ENCODE data around the gene AMOTL1. TPM values are rescaled to one million over a fixed set of nuclear protein-coding genes. Genes with fewer than 3 reads are reported as not detected.
A peak's percentile ranks its signal among the peaks of the same experiment; 100 is the strongest.

Gene AMOTL1, protein sequence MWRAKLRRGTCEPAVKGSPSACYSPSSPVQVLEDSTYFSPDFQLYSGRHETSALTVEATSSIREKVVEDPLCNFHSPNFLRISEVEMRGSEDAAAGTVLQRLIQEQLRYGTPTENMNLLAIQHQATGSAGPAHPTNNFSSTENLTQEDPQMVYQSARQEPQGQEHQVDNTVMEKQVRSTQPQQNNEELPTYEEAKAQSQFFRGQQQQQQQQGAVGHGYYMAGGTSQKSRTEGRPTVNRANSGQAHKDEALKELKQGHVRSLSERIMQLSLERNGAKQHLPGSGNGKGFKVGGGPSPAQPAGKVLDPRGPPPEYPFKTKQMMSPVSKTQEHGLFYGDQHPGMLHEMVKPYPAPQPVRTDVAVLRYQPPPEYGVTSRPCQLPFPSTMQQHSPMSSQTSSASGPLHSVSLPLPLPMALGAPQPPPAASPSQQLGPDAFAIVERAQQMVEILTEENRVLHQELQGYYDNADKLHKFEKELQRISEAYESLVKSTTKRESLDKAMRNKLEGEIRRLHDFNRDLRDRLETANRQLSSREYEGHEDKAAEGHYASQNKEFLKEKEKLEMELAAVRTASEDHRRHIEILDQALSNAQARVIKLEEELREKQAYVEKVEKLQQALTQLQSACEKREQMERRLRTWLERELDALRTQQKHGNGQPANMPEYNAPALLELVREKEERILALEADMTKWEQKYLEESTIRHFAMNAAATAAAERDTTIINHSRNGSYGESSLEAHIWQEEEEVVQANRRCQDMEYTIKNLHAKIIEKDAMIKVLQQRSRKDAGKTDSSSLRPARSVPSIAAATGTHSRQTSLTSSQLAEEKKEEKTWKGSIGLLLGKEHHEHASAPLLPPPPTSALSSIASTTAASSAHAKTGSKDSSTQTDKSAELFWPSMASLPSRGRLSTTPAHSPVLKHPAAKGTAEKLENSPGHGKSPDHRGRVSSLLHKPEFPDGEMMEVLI
- polyA plus RNA-seq, result 10 to 100 TPM in 1 of 4 donors, 1 to 10 TPM in 1, under 1 TPM in 2; 0.81 to 16.5 (median 3.7) TPM
- long read RNA-seq, donor 1, partial matches to known transcripts, result 11 of 11 reads
- long read RNA-seq, donor 1, other reads (novel, unspliced or antisense), result 0 of 11 reads
- long read RNA-seq, donor 2, result 0 reads
- long read RNA-seq, donor 3, result 0 reads
- long read RNA-seq, donor 4, result 0 reads
- long read RNA-seq, donor 5, result 0 reads
- long read RNA-seq, donor 6, result 0 reads
- long read RNA-seq, donor 7, result 0 reads
- long read RNA-seq, donor 8, result 0 reads
- long read RNA-seq, donor 9, result 0 reads
- long read RNA-seq, donor 10, full-length matches to known transcripts, result 2 of 2 reads
- long read RNA-seq, donor 10, partial matches to known transcripts, result 0 of 2 reads
- long read RNA-seq, donor 10, other reads (novel, unspliced or antisense), result 0 of 2 reads

- Histone ChIP-seq H3K27ac (ENCODE audit: low read depth in 1 of 3, low read length in 2 of 3) (peak within 1 kb of the TSS; percentile 21 to 93 (median 76)), H3K27me3 (ENCODE audit: control insufficient read depth in 3 of 3, insufficient read depth in 3 of 3, low read length in 3 of 3) (peaks cover 0 to 6% (median 0%) of the 10 kb centered on the region in 3 donors), H3K36me3 (ENCODE audit: control insufficient read depth in 3 of 3, insufficient read depth in 2 of 3, low read depth in 1 of 3, low read length in 3 of 3) (no peaks in the 10 kb centered on the region), H3K4me1 (ENCODE audit: control insufficient read depth in 3 of 3, insufficient read depth in 2 of 3, low read depth in 1 of 3, low read length in 2 of 3) (peaks cover 0 to 15% (median 4%) of the 10 kb centered on the region in 3 donors), H3K4me3 (ENCODE audit: low read depth in 1 of 3, low read length in 3 of 3) (peak within 1 kb of the TSS; percentile 62 to 89 (median 62)), H3K9me3 (ENCODE audit: control insufficient read depth in 2 of 2, insufficient read depth in 1 of 2, low read depth in 1 of 2, low read length in 1 of 2) (no peaks in the 10 kb centered on the region)
- WGBS, 3 donors, result 2 to 4% (median 3%) methylated on average over 54 to 57 of the region's 57 CpGs
- FAIRE-seq (no peak), DNase-seq (peak; percentile 39 to 89)
These were observed at the start of gene AMOTL1 for GRCh38 chr11:94767701-94768601. Gene AMOTL1 (plus strand): TSS chr11:94768356. CDS start chr11:94768512, 156 bp downstream.

DNA sequence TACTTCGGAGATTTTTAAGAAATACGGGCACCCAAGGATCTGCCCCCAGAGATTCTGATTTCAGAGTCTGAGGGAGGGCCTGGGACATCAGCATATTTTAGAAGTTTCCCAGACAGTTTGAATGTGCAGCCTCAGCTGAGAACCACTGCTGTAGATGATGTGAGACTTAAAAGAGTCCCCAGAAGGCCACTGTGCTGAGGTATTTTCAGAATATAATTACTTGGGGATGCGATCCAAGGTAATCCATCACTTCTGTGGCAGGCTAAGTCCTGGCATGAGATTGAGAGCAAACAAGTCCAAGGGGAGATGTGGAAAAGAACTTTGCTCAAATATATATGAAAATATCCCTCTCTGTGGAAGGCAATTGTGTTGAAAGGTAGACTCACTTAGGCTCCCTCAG lies 48.3 kb upstream of the AMOTL1 start:
- no peak for FAIRE-seq
- WGBS, 3 donors, result 83 to 89% (median 86%) methylated on average over 3 of the region's 3 CpGs
- Histone ChIP-seq H3K4me1 (ENCODE audit: control insufficient read depth in 3 of 3, insufficient read depth in 2 of 3, low read depth in 1 of 3, low read length in 2 of 3) (no peaks in the 10 kb centered on the region), H3K36me3 (ENCODE audit: control insufficient read depth in 3 of 3, insufficient read depth in 2 of 3, low read depth in 1 of 3, low read length in 3 of 3) (no peaks in the 10 kb centered on the region), H3K27me3 (ENCODE audit: control insufficient read depth in 3 of 3, insufficient read depth in 3 of 3, low read length in 3 of 3) (no peaks in the 10 kb centered on the region), H3K9me3 (ENCODE audit: control insufficient read depth in 2 of 2, insufficient read depth in 1 of 2, low read depth in 1 of 2, low read length in 1 of 2) (no peaks in the 10 kb centered on the region), H3K4me3 (ENCODE audit: low read depth in 1 of 3, low read length in 3 of 3) (no peak overlapping the region), H3K27ac (ENCODE audit: low read depth in 1 of 3, low read length in 2 of 3) (no peak overlapping the region)
- no peak for DNase-seq

- Histone ChIP-seq H3K4me1 (ENCODE audit: control insufficient read depth in 3 of 3, insufficient read depth in 2 of 3, low read depth in 1 of 3, low read length in 2 of 3) (no peaks in the 10 kb centered on the region), H3K4me3 (ENCODE audit: low read depth in 1 of 3, low read length in 3 of 3) (no peak overlapping the region), H3K9me3 (ENCODE audit: control insufficient read depth in 2 of 2, insufficient read depth in 1 of 2, low read depth in 1 of 2, low read length in 1 of 2) (no peaks in the 10 kb centered on the region), H3K27ac (ENCODE audit: low read depth in 1 of 3, low read length in 2 of 3) (no peak overlapping the region), H3K27me3 (ENCODE audit: control insufficient read depth in 3 of 3, insufficient read depth in 3 of 3, low read length in 3 of 3) (no peaks in the 10 kb centered on the region), H3K36me3 (ENCODE audit: control insufficient read depth in 3 of 3, insufficient read depth in 2 of 3, low read depth in 1 of 3, low read length in 3 of 3) (no peaks in the 10 kb centered on the region)
- FAIRE-seq, result no peak
- WGBS, 3 donors, result 18 to 68% (median 44%) methylated on average over 2 of the region's 2 CpGs
- peak in 1 of 2 donors; percentile 57 for DNase-seq
These were observed 46.4 kb upstream of the AMOTL1 start for GRCh38 chr11:94721565-94722292.

DNA sequence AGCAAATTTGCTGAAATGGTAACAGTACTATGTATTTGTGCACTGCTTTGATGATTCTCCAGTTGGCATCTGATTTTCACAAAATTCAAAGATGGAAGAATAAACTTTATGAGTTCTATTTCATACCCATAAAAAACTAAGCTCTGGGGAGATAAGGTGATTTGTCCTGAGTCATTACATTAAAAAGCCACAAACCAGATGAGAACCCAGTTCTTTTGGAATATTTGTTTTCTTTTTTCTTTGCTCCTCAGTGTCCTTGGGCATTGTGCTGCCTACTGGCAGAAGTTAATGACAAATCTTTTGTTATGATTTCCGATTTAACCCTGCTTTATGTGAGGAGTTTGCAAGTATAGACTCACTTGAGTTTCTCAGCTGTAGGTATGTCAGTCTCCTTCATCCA lies 45.4 kb upstream of the AMOTL1 start:
- H3K9me3 ChIP-seq (ENCODE audit: control insufficient read depth in 2 of 2, insufficient read depth in 1 of 2, low read depth in 1 of 2, low read length in 1 of 2), result no peaks in the 10 kb centered on the region
- no peaks in the 10 kb centered on the region for H3K4me1 ChIP-seq (ENCODE audit: control insufficient read depth in 3 of 3, insufficient read depth in 2 of 3, low read depth in 1 of 3, low read length in 2 of 3)
- H3K36me3 ChIP-seq (ENCODE audit: control insufficient read depth in 3 of 3, insufficient read depth in 2 of 3, low read depth in 1 of 3, low read length in 3 of 3), result no peaks in the 10 kb centered on the region
- DNase-seq (no peak), FAIRE-seq (no peak)
- no peak overlapping the region for H3K27ac ChIP-seq (ENCODE audit: low read depth in 1 of 3, low read length in 2 of 3)
- no peak overlapping the region for H3K4me3 ChIP-seq (ENCODE audit: low read depth in 1 of 3, low read length in 3 of 3)
- no peaks in the 10 kb centered on the region for H3K27me3 ChIP-seq (ENCODE audit: control insufficient read depth in 3 of 3, insufficient read depth in 3 of 3, low read length in 3 of 3)
- 68 to 88% (median 73%) methylated on average over 1 of the region's 1 CpG for WGBS, 3 donors

DNA sequence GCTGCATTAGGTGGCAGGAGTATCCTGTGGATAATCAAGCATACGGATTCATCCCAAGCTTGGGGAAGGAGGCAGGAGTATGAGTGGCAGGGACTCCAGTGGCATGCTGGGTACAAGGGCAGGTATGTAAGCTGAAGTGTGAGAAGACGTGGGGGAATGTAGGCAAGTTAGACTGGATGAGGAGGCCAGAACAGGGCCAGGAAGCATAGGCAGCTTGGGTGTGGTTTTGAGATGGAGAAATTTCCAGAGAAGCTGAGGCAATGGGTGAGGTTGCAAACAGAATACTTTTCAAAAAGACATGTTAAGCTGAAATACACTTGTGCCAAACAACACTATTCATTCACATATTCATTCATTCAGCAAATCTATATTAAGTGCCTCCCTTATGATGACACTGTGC lies 43.1 kb upstream of the AMOTL1 start:
- DNase-seq (no peak), FAIRE-seq (no peak)
- H3K36me3 ChIP-seq (ENCODE audit: control insufficient read depth in 3 of 3, insufficient read depth in 2 of 3, low read depth in 1 of 3, low read length in 3 of 3), result no peaks in the 10 kb centered on the region
- H3K4me3 ChIP-seq (ENCODE audit: low read depth in 1 of 3, low read length in 3 of 3), result no peak overlapping the region
- no peaks in the 10 kb centered on the region for H3K27me3 ChIP-seq (ENCODE audit: control insufficient read depth in 3 of 3, insufficient read depth in 3 of 3, low read length in 3 of 3)
- H3K9me3 ChIP-seq (ENCODE audit: control insufficient read depth in 2 of 2, insufficient read depth in 1 of 2, low read depth in 1 of 2, low read length in 1 of 2), result no peaks in the 10 kb centered on the region
- H3K4me1 ChIP-seq (ENCODE audit: control insufficient read depth in 3 of 3, insufficient read depth in 2 of 3, low read depth in 1 of 3, low read length in 2 of 3), result peaks cover 0 to 10% (median 0%) of the 10 kb centered on the region in 3 donors
- H3K27ac ChIP-seq (ENCODE audit: low read depth in 1 of 3, low read length in 2 of 3), result no peak overlapping the region
- WGBS, 3 donors, result 87 to 97% (median 88%) methylated on average over 2 of the region's 2 CpGs

- WGBS, 3 donors, result 77 to 88% (median 81%) methylated on average over 2 of the region's 2 CpGs
- FAIRE-seq, result no peak
These were observed 40.3 kb upstream of the AMOTL1 start for GRCh38 chr11:94727819-94728218.

DNA sequence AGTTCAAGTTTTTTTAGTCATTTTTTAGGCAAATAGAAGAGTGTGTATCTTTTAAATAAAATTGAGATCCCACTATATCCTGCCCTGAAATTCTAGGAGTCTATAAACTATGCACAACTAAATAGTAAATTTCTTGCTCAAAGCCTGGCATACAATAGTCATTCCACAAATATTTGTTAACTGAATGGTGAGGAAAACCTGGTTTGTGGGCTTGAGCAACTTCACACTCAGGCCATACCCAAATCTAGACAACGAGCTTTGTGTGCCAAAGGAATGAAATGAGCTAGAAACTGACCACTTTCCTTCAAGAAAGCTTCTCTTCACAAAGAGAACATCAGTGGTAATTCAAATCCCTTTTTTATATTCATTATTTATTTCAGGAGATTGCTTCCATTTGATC lies 39.6 kb upstream of the AMOTL1 start:
- peaks cover 0 to 10% (median 0%) of the 10 kb centered on the region in 3 donors for H3K4me1 ChIP-seq (ENCODE audit: control insufficient read depth in 3 of 3, insufficient read depth in 2 of 3, low read depth in 1 of 3, low read length in 2 of 3)
- FAIRE-seq (no peak), DNase-seq (no peak)
- 68 to 78% (median 72%) methylated on average over 1 of the region's 1 CpG for WGBS, 3 donors
- H3K4me3 ChIP-seq (ENCODE audit: low read depth in 1 of 3, low read length in 3 of 3), result no peak overlapping the region
- no peaks in the 10 kb centered on the region for H3K9me3 ChIP-seq (ENCODE audit: control insufficient read depth in 2 of 2, insufficient read depth in 1 of 2, low read depth in 1 of 2, low read length in 1 of 2)
- no peak overlapping the region for H3K27ac ChIP-seq (ENCODE audit: low read depth in 1 of 3, low read length in 2 of 3)
- no peaks in the 10 kb centered on the region for H3K27me3 ChIP-seq (ENCODE audit: control insufficient read depth in 3 of 3, insufficient read depth in 3 of 3, low read length in 3 of 3)
- H3K36me3 ChIP-seq (ENCODE audit: control insufficient read depth in 3 of 3, insufficient read depth in 2 of 3, low read depth in 1 of 3, low read length in 3 of 3), result no peaks in the 10 kb centered on the region

More at GRCh38 chr11:94727819-94728218, 40.3 kb upstream of the AMOTL1 start:
- Histone ChIP-seq H3K4me3 (ENCODE audit: low read depth in 1 of 3, low read length in 3 of 3) (no peak overlapping the region), H3K27me3 (ENCODE audit: control insufficient read depth in 3 of 3, insufficient read depth in 3 of 3, low read length in 3 of 3) (no peaks in the 10 kb centered on the region), H3K4me1 (ENCODE audit: control insufficient read depth in 3 of 3, insufficient read depth in 2 of 3, low read depth in 1 of 3, low read length in 2 of 3) (peaks cover 0 to 10% (median 0%) of the 10 kb centered on the region in 3 donors), H3K36me3 (ENCODE audit: control insufficient read depth in 3 of 3, insufficient read depth in 2 of 3, low read depth in 1 of 3, low read length in 3 of 3) (no peaks in the 10 kb centered on the region), H3K9me3 (ENCODE audit: control insufficient read depth in 2 of 2, insufficient read depth in 1 of 2, low read depth in 1 of 2, low read length in 1 of 2) (no peaks in the 10 kb centered on the region), H3K27ac (ENCODE audit: low read depth in 1 of 3, low read length in 2 of 3) (no peak overlapping the region)
- no peak for DNase-seq
